Measurements from ENCODE around the gene DYNLRB1. TPM values are rescaled to one million over a fixed set of nuclear protein-coding genes. Genes with fewer than 3 reads are reported as not detected.

The DYNLRB1 gene
- total and polyA plus RNA-seq, 2 of the 13 experiments (the other 11 are each of a cell fraction or from before 2014, with no cell fraction given): 140 to 244 TPM

DNA sequence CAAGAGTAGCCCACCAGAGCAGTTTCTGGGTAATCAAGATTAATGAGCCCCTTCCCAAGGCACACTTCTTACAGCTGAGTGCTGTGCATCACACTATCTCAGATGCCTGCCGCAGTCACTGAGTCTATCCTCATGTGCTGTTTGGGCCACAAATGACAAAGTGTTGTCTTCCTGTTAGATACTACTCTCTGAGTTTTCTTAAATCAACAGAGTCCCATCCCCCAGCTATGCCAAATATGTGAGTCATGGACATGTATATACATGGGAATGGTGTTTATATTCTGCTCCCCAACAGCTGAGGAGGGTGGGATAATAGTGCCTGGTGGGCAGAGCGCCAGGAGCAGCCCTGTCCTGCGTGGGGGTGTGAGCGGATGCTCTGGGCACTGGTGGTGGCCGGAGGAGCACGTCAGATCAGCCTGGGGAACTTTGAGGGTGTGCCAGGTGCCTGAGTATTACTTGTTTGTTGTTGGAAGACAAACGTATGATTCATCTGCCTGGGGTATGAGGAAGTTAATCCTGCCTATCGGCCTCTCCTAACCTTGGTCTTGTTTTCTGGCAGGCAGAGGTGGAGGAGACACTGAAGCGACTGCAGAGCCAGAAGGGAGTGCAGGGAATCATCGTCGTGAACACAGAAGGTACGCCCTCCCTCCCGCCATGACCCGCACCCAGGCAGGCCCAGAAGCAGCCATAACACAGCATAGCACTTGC lies 9.6 kb downstream of the DYNLRB1 start (continued):
- TF ChIP-seq, protein P1, sequence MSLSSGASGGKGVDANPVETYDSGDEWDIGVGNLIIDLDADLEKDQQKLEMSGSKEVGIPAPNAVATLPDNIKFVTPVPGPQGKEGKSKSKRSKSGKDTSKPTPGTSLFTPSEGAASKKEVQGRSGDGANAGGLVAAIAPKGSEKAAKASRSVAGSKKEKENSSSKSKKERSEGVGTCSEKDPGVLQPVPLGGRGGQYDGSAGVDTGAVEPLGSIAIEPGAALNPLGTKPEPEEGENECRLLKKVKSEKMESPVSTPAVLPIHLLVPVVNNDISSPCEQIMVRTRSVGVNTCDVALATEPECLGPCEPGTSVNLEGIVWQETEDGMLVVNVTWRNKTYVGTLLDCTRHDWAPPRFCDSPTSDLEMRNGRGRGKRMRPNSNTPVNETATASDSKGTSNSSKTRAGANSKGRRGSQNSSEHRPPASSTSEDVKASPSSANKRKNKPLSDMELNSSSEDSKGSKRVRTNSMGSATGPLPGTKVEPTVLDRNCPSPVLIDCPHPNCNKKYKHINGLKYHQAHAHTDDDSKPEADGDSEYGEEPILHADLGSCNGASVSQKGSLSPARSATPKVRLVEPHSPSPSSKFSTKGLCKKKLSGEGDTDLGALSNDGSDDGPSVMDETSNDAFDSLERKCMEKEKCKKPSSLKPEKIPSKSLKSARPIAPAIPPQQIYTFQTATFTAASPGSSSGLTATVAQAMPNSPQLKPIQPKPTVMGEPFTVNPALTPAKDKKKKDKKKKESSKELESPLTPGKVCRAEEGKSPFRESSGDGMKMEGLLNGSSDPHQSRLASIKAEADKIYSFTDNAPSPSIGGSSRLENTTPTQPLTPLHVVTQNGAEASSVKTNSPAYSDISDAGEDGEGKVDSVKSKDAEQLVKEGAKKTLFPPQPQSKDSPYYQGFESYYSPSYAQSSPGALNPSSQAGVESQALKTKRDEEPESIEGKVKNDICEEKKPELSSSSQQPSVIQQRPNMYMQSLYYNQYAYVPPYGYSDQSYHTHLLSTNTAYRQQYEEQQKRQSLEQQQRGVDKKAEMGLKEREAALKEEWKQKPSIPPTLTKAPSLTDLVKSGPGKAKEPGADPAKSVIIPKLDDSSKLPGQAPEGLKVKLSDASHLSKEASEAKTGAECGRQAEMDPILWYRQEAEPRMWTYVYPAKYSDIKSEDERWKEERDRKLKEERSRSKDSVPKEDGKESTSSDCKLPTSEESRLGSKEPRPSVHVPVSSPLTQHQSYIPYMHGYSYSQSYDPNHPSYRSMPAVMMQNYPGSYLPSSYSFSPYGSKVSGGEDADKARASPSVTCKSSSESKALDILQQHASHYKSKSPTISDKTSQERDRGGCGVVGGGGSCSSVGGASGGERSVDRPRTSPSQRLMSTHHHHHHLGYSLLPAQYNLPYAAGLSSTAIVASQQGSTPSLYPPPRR (CRISPR knock-in tag; IDR thresholded peaks at IDR 0.05; ENCODE audit: borderline replicate concordance): peak; percentile 77
- TF ChIP-seq ZFP41 (CRISPR knock-in tag; IDR thresholded peaks at IDR 0.05; ENCODE audit: borderline replicate concordance): no peak
- TF ChIP-seq, protein P2, sequence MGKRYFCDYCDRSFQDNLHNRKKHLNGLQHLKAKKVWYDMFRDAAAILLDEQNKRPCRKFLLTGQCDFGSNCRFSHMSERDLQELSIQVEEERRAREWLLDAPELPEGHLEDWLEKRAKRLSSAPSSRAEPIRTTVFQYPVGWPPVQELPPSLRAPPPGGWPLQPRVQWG (CRISPR knock-in tag; IDR thresholded peaks at IDR 0.05; ENCODE audit: borderline replicate concordance, low read depth): no peak
- TF ChIP-seq MIER3 (CRISPR knock-in tag; IDR thresholded peaks at IDR 0.05; ENCODE audit: borderline replicate concordance): peak; percentile 94; the same call in 1 of the 2 replicates
- TF ChIP-seq, protein P3, sequence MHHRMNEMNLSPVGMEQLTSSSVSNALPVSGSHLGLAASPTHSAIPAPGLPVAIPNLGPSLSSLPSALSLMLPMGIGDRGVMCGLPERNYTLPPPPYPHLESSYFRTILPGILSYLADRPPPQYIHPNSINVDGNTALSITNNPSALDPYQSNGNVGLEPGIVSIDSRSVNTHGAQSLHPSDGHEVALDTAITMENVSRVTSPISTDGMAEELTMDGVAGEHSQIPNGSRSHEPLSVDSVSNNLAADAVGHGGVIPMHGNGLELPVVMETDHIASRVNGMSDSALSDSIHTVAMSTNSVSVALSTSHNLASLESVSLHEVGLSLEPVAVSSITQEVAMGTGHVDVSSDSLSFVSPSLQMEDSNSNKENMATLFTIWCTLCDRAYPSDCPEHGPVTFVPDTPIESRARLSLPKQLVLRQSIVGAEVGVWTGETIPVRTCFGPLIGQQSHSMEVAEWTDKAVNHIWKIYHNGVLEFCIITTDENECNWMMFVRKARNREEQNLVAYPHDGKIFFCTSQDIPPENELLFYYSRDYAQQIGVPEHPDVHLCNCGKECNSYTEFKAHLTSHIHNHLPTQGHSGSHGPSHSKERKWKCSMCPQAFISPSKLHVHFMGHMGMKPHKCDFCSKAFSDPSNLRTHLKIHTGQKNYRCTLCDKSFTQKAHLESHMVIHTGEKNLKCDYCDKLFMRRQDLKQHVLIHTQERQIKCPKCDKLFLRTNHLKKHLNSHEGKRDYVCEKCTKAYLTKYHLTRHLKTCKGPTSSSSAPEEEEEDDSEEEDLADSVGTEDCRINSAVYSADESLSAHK (CRISPR knock-in tag; IDR thresholded peaks at IDR 0.05; ENCODE audit: borderline replicate concordance): no peak
- TF ChIP-seq, protein P4, sequence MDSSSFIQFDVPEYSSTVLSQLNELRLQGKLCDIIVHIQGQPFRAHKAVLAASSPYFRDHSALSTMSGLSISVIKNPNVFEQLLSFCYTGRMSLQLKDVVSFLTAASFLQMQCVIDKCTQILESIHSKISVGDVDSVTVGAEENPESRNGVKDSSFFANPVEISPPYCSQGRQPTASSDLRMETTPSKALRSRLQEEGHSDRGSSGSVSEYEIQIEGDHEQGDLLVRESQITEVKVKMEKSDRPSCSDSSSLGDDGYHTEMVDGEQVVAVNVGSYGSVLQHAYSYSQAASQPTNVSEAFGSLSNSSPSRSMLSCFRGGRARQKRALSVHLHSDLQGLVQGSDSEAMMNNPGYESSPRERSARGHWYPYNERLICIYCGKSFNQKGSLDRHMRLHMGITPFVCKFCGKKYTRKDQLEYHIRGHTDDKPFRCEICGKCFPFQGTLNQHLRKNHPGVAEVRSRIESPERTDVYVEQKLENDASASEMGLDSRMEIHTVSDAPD (CRISPR knock-in tag; IDR thresholded peaks at IDR 0.05): peak; percentile 87
- TF ChIP-seq HNRNPLL (IDR thresholded peaks at IDR 0.05; ENCODE audit: low read depth, low read length, poor library complexity, severe bottlenecking): peak; percentile 43
- TF ChIP-seq U2AF2 (IDR thresholded peaks at IDR 0.05; ENCODE audit: low read depth, low read length): no peak
- peak; percentile 82; the same call in 1 of the 2 replicates for TF ChIP-seq NCOA2 (CRISPR knock-in tag; IDR thresholded peaks at IDR 0.05)
- peak; percentile 96 for TF ChIP-seq JUNB (CRISPR knock-in tag; IDR thresholded peaks at IDR 0.05; ENCODE audit: borderline replicate concordance)
- no peak for TF ChIP-seq ZNF430 (CRISPR knock-in tag; IDR thresholded peaks at IDR 0.05)
- TF ChIP-seq SRSF1 (optimal IDR thresholded peaks at IDR 0.05; ENCODE audit: low read depth, low read length): no peak
- TF ChIP-seq NFKBIZ (CRISPR knock-in tag; IDR thresholded peaks at IDR 0.05): peak; percentile 69
- no peak for TF ChIP-seq ZNF496 (CRISPR knock-in tag; IDR thresholded peaks at IDR 0.05; ENCODE audit: insufficient replicate concordance)
- peak; percentile 88 for TF ChIP-seq MTA1 (CRISPR knock-in tag; IDR thresholded peaks at IDR 0.05; ENCODE audit: borderline replicate concordance)

Data from HepG2 (cell line).